Thymus (tissue), 14 donors: ENCODE measurements around the gene ALOX5AP. TPM values are rescaled to one million over a fixed set of nuclear protein-coding genes. Genes with fewer than 3 reads are reported as not detected.

Experiments
- DNase-seq, 9 donors: peaks; one replicate each; pipeline ENCODE4 v3.0.0-alpha.2; 2013; ENCODE audit warnings: low spot score in 9 of 9, low read depth in 6 of 9, missing footprints in 1 of 9
- H3K27ac ChIP-seq, 2 donors: one replicate each; pipeline ENCODE4 v1.5.1; 2013; ENCODE audit warnings: control low read depth in 1 of 2, low read depth in 1 of 2, low read length in 1 of 2, mild to moderate bottlenecking in 1 of 2, moderate library complexity in 1 of 2
- H3K27me3 ChIP-seq, 2 donors: one replicate each; pipeline ENCODE4 v1.5.1; 2013; ENCODE audit warnings: low read length in 1 of 2; ENCODE audit not compliant: control insufficient read depth in 2 of 2, insufficient read depth in 1 of 2
- H3K36me3 ChIP-seq, 2 donors: one replicate each; pipeline ENCODE4 v1.5.1; 2013; ENCODE audit warnings: low read length in 1 of 2, mild to moderate bottlenecking in 1 of 2, moderate library complexity in 1 of 2; ENCODE audit not compliant: control insufficient read depth in 2 of 2, insufficient read depth in 2 of 2
- H3K4me1 ChIP-seq, 2 donors: one replicate each; pipeline ENCODE4 v1.5.1; 2013; ENCODE audit warnings: low read length in 2 of 2; ENCODE audit not compliant: control insufficient read depth in 2 of 2, insufficient read depth in 2 of 2
- H3K4me3 ChIP-seq, 2 donors: one replicate each; pipeline ENCODE4 v1.5.1; 2013; ENCODE audit warnings: low read length in 2 of 2, control low read depth in 1 of 2, mild to moderate bottlenecking in 1 of 2
- H3K9me3 ChIP-seq, 2 donors: one replicate each; pipeline ENCODE4 v1.5.1; 2013; ENCODE audit warnings: low read length in 1 of 2, mild to moderate bottlenecking in 1 of 2; ENCODE audit not compliant: control insufficient read depth in 2 of 2, insufficient read depth in 1 of 2
- WGBS: extraction: QIAGEN DNeasy Blood & Tissue Kit; methylation state at CpG from one replicate; pipeline ENCODE4 v1.1.7; 2013; 5-methylcytosine and 5-hydroxymethylcytosine counted together
- long read RNA-seq, 10 donors: transcript quantifications; one replicate each; lab custom pipeline, GENCODE V29; 2026
- polyA plus RNA-seq: library from polyadenylated mRNA; stranded (reverse); fragments of 200-250 nt; gene quantifications from one replicate; pipeline ENCODE4 v1.2.3, GENCODE V29; 2013
- total RNA-seq: library from RNA; stranded (reverse); fragments of 120-200 nt; gene quantifications from one replicate; pipeline ENCODE4 v1.2.4, GENCODE V29; 2013
- donor health status: healthy.

The ALOX5AP gene
- total RNA-seq: 77.1 TPM
- polyA plus RNA-seq: 36.9 TPM
- long read RNA-seq, donor 1, transcript ALOX5AP-201 (5 exons, 904 nt): major isoform, 10 of 10 reads
- long read RNA-seq, donor 1, partial matches to known transcripts: 0 of 10 reads
- long read RNA-seq, donor 1, other reads (novel, unspliced or antisense): 0 of 10 reads
- long read RNA-seq, donor 2: 0 reads
- long read RNA-seq, donor 3, transcript ALOX5AP-201 (5 exons, 904 nt): major isoform, 82 of 104 reads
- long read RNA-seq, donor 3, partial matches to known transcripts: 22 of 104 reads
- long read RNA-seq, donor 3, other reads (novel, unspliced or antisense): 0 of 104 reads
- long read RNA-seq, donor 4, transcript ALOX5AP-201 (5 exons, 904 nt): major isoform, 25 of 25 reads
- long read RNA-seq, donor 4, partial matches to known transcripts: 0 of 25 reads
- long read RNA-seq, donor 4, other reads (novel, unspliced or antisense): 0 of 25 reads
- long read RNA-seq, donor 5, transcript ALOX5AP-201 (5 exons, 904 nt): major isoform, 80 of 94 reads
- long read RNA-seq, donor 5, partial matches to known transcripts: 14 of 94 reads
- long read RNA-seq, donor 5, other reads (novel, unspliced or antisense): 0 of 94 reads
- long read RNA-seq, donor 6, transcript ALOX5AP-201 (5 exons, 904 nt): major isoform, 35 of 35 reads
- long read RNA-seq, donor 6, partial matches to known transcripts: 0 of 35 reads
- long read RNA-seq, donor 6, other reads (novel, unspliced or antisense): 0 of 35 reads
- long read RNA-seq, donor 7, transcript ALOX5AP-201 (5 exons, 904 nt): major isoform, 72 of 90 reads
- long read RNA-seq, donor 7, partial matches to known transcripts: 18 of 90 reads
- long read RNA-seq, donor 7, other reads (novel, unspliced or antisense): 0 of 90 reads
- long read RNA-seq, donor 8, transcript ALOX5AP-201 (5 exons, 904 nt): major isoform, 28 of 28 reads
- long read RNA-seq, donor 8, partial matches to known transcripts: 0 of 28 reads
- long read RNA-seq, donor 8, other reads (novel, unspliced or antisense): 0 of 28 reads
- long read RNA-seq, donor 9, transcript ALOX5AP-201 (5 exons, 904 nt): major isoform, 45 of 45 reads
- long read RNA-seq, donor 9, partial matches to known transcripts: 0 of 45 reads
- long read RNA-seq, donor 9, other reads (novel, unspliced or antisense): 0 of 45 reads
- long read RNA-seq, donor 10, transcript ALOX5AP-201 (5 exons, 904 nt): major isoform, 55 of 61 reads
- long read RNA-seq, donor 10, partial matches to known transcripts: 6 of 61 reads
- long read RNA-seq, donor 10, other reads (novel, unspliced or antisense): 0 of 61 reads

DNA sequence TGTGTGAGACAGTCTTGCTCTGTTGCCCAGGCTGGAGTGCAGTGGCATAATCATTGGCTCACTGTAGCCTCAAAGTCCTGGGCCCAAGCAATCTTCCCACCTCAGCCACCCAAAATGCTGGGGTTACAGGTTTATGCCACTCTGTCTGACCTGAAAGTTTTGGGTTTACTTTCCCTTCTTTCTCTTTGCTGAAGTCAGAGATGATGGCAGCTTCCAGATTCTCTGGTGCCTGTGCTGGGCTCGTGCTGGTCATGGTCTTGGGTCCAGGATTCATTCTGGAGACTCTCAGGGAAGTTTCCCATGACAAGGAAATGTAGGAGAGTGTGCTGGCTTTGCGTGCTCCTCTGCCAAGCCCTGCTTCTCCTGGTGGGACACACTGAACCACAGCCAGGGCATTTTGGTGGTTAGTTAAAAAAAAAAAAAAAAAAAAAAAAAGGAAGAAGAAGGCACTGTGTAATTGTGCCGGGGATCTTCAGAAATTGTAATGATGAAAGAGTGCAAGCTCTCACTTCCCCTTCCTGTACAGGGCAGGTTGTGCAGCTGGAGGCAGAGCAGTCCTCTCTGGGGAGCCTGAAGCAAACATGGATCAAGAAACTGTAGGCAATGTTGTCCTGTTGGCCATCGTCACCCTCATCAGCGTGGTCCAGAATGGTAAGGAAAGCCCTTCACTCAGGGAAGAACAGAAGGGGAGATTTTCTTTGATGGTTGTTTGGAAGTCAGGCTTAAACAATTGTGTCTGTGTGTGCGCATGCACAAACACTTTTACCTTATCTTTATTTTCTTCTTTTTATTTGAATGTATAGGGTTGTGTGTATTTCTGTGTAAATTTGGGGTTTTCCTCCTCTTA, at the start of gene ALOX5AP:
Gene ALOX5AP, plus strand, starts transcription at position 519 of the 847 bp plus-strand sequence. Its CDS starts 63 bp downstream, at position 582.
- H3K27ac ChIP-seq: peak within 1 kb of the TSS; percentile 52 to 85
- peak in 7 of 9 donors; percentile 41 to 83 (median 62) for DNase-seq
- H3K9me3 ChIP-seq: no peaks in the 10 kb centered on the region
- H3K27me3 ChIP-seq: no peaks in the 10 kb centered on the region
- H3K36me3 ChIP-seq: no peaks in the 10 kb centered on the region
- peak within 1 kb of the TSS; percentile 44 to 61 for H3K4me3 ChIP-seq
- WGBS: 38% methylated on average over 6 of the region's 6 CpGs
- H3K4me1 ChIP-seq: peaks cover 32 to 53% of the 10 kb centered on the region in 2 donors

- no peak overlapping the region for H3K4me3 ChIP-seq
- peaks cover 0 to 11% of the 10 kb centered on the region in 2 donors for H3K4me1 ChIP-seq
- H3K36me3 ChIP-seq: no peaks in the 10 kb centered on the region
- H3K27ac ChIP-seq: no peak overlapping the region
- DNase-seq: no peak
- WGBS: 94% methylated on average over 2 of the region's 2 CpGs
- H3K27me3 ChIP-seq: no peaks in the 10 kb centered on the region
- H3K9me3 ChIP-seq: no peaks in the 10 kb centered on the region
These were observed 49.4 kb upstream of the ALOX5AP start for GRCh38 chr13:30685987-30686386.

DNA sequence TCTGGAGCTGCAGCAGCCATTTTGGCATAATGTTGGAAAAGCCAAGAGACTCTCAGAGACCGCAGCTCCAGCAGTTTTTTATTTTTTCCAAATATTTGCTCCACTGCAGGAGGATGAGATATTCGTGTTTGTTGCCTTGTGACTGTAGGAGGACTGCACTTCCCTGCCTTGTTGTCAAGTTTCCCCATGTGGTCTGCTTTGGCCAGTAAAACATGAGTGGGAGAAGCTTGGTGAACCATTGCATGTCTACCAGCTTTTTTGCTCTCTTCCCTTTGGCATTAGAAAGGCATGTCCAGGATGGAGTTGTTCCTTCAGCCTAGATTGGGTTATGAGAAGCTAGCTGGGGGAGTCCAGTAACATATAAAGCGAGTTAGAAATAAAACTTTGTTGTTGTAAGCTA, 47.7 kb upstream of the ALOX5AP start:
- H3K36me3 ChIP-seq: no peaks in the 10 kb centered on the region
- no peak for DNase-seq
- H3K4me1 ChIP-seq: peaks cover 0 to 11% of the 10 kb centered on the region in 2 donors
- no peak overlapping the region for H3K4me3 ChIP-seq
- no peaks in the 10 kb centered on the region for H3K9me3 ChIP-seq
- no peak overlapping the region for H3K27ac ChIP-seq
- WGBS: 96% methylated on average over 3 of the region's 3 CpGs
- no peaks in the 10 kb centered on the region for H3K27me3 ChIP-seq

DNA sequence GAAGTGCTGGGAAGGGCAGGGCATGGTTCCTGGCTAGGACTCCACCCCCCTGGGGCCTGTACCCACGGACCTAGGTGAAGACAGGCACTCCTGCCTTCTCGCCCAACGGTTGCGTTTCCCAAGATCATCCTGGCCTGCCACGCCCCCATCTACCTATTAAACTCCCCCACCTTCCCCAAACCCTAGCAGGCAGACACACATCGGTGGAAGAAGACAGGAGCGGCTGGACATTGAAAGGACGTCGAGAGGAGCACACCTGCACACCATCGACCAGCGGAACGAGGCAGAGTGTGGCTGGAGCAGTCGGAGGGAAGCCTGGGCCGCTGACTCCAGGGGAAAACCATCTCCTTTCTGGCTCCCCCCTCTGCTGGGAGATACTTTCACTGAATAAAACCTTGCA, 45.6 kb upstream of the ALOX5AP start:
- 95% methylated on average over 14 of the region's 14 CpGs for WGBS
- Histone ChIP-seq H3K4me3 (no peak overlapping the region), H3K4me1 (peaks cover 0 to 11% of the 10 kb centered on the region in 2 donors), H3K36me3 (no peaks in the 10 kb centered on the region), H3K9me3 (no peaks in the 10 kb centered on the region), H3K27ac (no peak overlapping the region), H3K27me3 (no peaks in the 10 kb centered on the region)
- DNase-seq: no peak

GRCh38 chr13:30690282-30691188, 44.8 kb upstream of the ALOX5AP start:
- no peaks in the 10 kb centered on the region for H3K9me3 ChIP-seq
- H3K27me3 ChIP-seq: no peaks in the 10 kb centered on the region
- H3K36me3 ChIP-seq: no peaks in the 10 kb centered on the region
- 66% methylated on average over 21 of the region's 21 CpGs for WGBS
- H3K27ac ChIP-seq: peak overlapping the region; percentile 41 to 68
- DNase-seq: peak in 2 of 9 donors; percentile 16 to 62
- peak overlapping the region; percentile 29 to 31 for H3K4me3 ChIP-seq
- peaks cover 0 to 12% of the 10 kb centered on the region in 2 donors for H3K4me1 ChIP-seq

DNA sequence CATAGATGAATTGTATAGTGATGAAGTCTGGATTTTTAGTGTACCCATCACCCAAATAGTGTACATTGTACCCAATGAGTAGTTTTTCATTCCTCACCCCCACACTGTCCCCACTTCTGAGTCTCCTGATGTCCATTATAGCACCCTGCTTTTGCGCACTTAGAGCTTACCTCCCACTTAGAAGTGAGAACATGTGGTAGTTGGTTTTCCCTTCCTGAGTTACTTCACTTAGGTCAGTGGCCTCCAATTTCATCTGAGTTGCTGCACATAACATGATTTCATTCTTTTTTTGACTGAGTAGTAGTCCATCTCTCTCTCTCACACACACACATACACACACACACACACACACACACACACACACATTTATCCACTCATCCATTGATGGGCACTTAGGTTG, 43.2 kb upstream of the ALOX5AP start:
- WGBS: 94% methylated on average over 1 of the region's 1 CpG
- no peak overlapping the region for H3K4me3 ChIP-seq
- DNase-seq: no peak
- no peaks in the 10 kb centered on the region for H3K9me3 ChIP-seq
- H3K27ac ChIP-seq: no peak overlapping the region
- H3K4me1 ChIP-seq: peaks cover 0 to 25% of the 10 kb centered on the region in 2 donors
- H3K36me3 ChIP-seq: no peaks in the 10 kb centered on the region
- H3K27me3 ChIP-seq: no peaks in the 10 kb centered on the region

GRCh38 chr13:30696278-30697176, 38.8 kb upstream of the ALOX5AP start:
- WGBS: 31% methylated on average over 11 of the region's 11 CpGs
- no peak overlapping the region for H3K27ac ChIP-seq

More at GRCh38 chr13:30696278-30697176, 38.8 kb upstream of the ALOX5AP start:
- no peaks in the 10 kb centered on the region for H3K9me3 ChIP-seq
- DNase-seq: peak in 1 of 9 donors; percentile 43
- no peak overlapping the region for H3K4me3 ChIP-seq
- H3K36me3 ChIP-seq: no peaks in the 10 kb centered on the region
- peaks cover 0 to 14% of the 10 kb centered on the region in 2 donors for H3K4me1 ChIP-seq
- H3K27me3 ChIP-seq: no peaks in the 10 kb centered on the region
